Hepatocyte (in vitro differentiated cells): Measurements from ENCODE around the gene MEIOSIN. TPM values are rescaled to one million over a fixed set of nuclear protein-coding genes. Genes with fewer than 3 reads are reported as not detected.
A peak's percentile ranks its signal among the peaks of the same experiment; 100 is the strongest.

Experiments used
- DNase-seq: peaks from one replicate; pipeline ENCODE4 v3.0.0-alpha.2; 2016; ENCODE audit warnings: low spot score
- H2AFZ ChIP-seq: fragments of 200-600 bp; sonication (generic); 2 replicates; pipeline ENCODE4 v1.6.0; 2016; ENCODE audit warnings: antibody characterized with exemption, mild to moderate bottlenecking
- H3K27ac ChIP-seq: fragments of 200-600 bp; sonication (generic); 2 replicates; pipeline ENCODE4 v1.5.1; 2016; ENCODE audit warnings: mild to moderate bottlenecking
- H3K27me3 ChIP-seq: fragments of 200-600 bp; sonication (generic); 2 replicates; pipeline ENCODE4 v1.6.1; 2016
- H3K36me3 ChIP-seq: fragments of 200-600 bp; sonication (generic); replicated peaks from 2 replicates; pipeline ENCODE4 v1.5.1; 2016; ENCODE audit warnings: low read depth; ENCODE audit not compliant: insufficient read depth
- H3K4me1 ChIP-seq: fragments of 200-600 bp; sonication (generic); 2 replicates; pipeline ENCODE4 v1.5.1; 2016; ENCODE audit warnings: mild to moderate bottlenecking, moderate library complexity; ENCODE audit not compliant: insufficient read depth
- H3K4me2 ChIP-seq: fragments of 200-600 bp; sonication (generic); 2 replicates; pipeline ENCODE4 v1.6.0; 2016
- H3K4me3 ChIP-seq: fragments of 200-600 bp; sonication (generic); 2 replicates; pipeline ENCODE4 v1.5.1; 2016; ENCODE audit warnings: mild to moderate bottlenecking
- H3K79me2 ChIP-seq: fragments of 200-600 bp; sonication (generic); 2 replicates; pipeline ENCODE4 v1.6.0; 2017; ENCODE audit warnings: mild to moderate bottlenecking
- H3K9me2 ChIP-seq: fragments of 200-600 bp; sonication (generic); replicated peaks from 2 replicates; pipeline ENCODE4 v1.6.0; 2017; ENCODE audit warnings: mild to moderate bottlenecking; ENCODE audit not compliant: insufficient read depth
- H3K9me3 ChIP-seq: fragments of 200-600 bp; sonication (generic); 2 replicates; pipeline ENCODE4 v1.5.1; 2016; ENCODE audit warnings: low read depth, mild to moderate bottlenecking
- H4K20me1 ChIP-seq: fragments of 200-600 bp; sonication (generic); 2 replicates; pipeline ENCODE4 v1.6.0; 2016; ENCODE audit warnings: mild to moderate bottlenecking; ENCODE audit not compliant: insufficient read depth, poor library complexity, severe bottlenecking
- EZH2 ChIP-seq: fragments of 200-600 bp; sonication (generic); IDR thresholded peaks from 2 replicates; pipeline ENCODE4 v1.6.1; 2016; ENCODE audit warnings: antibody characterized with exemption, mild to moderate bottlenecking, borderline replicate concordance
- EZH2phosphoT487 ChIP-seq: fragments of 200-600 bp; sonication (generic); IDR thresholded peaks from one replicate; pipeline ENCODE4 v1.6.1; 2018; ENCODE audit warnings: antibody characterized with exemption, mild to moderate bottlenecking, low read depth, moderate library complexity; ENCODE audit not compliant: unreplicated experiment, severe bottlenecking
- WGBS: methylation state at CpG from one replicate; pipeline ENCODE4 v1.1.6; 2016; ENCODE audit warnings: low lambda C conversion rate; ENCODE audit errors: missing lambda C conversion rate; 5-methylcytosine and 5-hydroxymethylcytosine counted together
- polyA plus RNA-seq: library from polyadenylated mRNA; unstranded; fragments of >200 nt; fragmentation: Nextera tagmentation; extraction: Ambion mirVana; gene quantifications from 2 replicates; pipeline ENCODE4 v1.2.1, GENCODE V29; 2016
- total RNA-seq: library from RNA; depleted of rRNA; stranded (reverse); fragments of >200 nt; gene quantifications from 2 replicates; pipeline ENCODE4 v1.2.3, GENCODE V29; 2014
- TF ChIP-seq, protein P1 (sequence below): fragments of 200-600 bp; sonication (generic); IDR thresholded peaks from 2 replicates; pipeline ENCODE4 v1.5.1; 2016; ENCODE audit warnings: antibody characterized with exemption, mild to moderate bottlenecking; ENCODE audit not compliant: poor library complexity

Gene MEIOSIN
- total and polyA plus RNA-seq, 2 experiments from 2014 or later = not detected

DNA sequence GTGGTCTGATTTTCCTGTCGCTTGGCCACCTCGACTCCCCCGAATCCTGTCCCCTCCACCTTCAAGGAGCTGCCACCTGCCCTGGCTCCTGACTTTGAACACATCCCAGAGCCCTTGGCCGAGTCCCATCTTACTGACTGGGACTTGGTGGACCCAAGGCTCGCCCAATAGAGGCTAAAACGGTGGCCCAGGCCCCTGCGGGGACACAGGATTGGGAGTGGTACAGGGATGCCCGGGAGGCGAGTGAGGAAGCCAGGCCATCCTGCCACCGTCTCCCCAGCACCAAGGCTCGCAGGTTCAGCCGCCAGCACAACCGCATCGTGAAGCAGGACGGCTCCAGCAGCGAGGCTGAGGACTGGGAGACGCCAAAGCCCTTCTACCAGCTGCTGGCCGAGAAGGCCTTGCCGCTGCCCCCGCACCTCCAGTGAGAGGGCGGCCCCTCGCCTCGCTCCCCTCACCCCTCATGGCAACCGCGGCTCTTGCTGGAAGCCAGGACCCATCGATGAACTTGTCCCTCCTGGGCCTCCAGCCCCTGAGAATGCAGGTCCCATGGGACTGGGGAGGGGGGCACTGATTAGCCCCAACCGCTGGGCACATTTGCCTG is 30.6 kb downstream of the MEIOSIN start:
- H3K9me3 ChIP-seq = no peaks in the 10 kb centered on the region
- WGBS = 75% methylated on average over 27 of the region's 27 CpGs
- peaks cover 34% of the 10 kb centered on the region for H3K79me2 ChIP-seq
- H4K20me1 ChIP-seq = no peaks in the 10 kb centered on the region
- peaks cover 34% of the 10 kb centered on the region for H3K4me1 ChIP-seq
- H2AFZ ChIP-seq = no peak overlapping the region
- no peak overlapping the region for H3K4me3 ChIP-seq
- no peak for DNase-seq
- H3K9me2 ChIP-seq = no peaks in the 10 kb centered on the region
- no peak for TF ChIP-seq EZH2phosphoT487
- TF ChIP-seq, protein P1, sequence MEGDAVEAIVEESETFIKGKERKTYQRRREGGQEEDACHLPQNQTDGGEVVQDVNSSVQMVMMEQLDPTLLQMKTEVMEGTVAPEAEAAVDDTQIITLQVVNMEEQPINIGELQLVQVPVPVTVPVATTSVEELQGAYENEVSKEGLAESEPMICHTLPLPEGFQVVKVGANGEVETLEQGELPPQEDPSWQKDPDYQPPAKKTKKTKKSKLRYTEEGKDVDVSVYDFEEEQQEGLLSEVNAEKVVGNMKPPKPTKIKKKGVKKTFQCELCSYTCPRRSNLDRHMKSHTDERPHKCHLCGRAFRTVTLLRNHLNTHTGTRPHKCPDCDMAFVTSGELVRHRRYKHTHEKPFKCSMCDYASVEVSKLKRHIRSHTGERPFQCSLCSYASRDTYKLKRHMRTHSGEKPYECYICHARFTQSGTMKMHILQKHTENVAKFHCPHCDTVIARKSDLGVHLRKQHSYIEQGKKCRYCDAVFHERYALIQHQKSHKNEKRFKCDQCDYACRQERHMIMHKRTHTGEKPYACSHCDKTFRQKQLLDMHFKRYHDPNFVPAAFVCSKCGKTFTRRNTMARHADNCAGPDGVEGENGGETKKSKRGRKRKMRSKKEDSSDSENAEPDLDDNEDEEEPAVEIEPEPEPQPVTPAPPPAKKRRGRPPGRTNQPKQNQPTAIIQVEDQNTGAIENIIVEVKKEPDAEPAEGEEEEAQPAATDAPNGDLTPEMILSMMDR = no peak
- no peak for TF ChIP-seq EZH2
- H3K4me2 ChIP-seq = peak overlapping the region; percentile 57
- peak overlapping the region; percentile 69 for H3K27ac ChIP-seq
- no peaks in the 10 kb centered on the region for H3K27me3 ChIP-seq
- no peaks in the 10 kb centered on the region for H3K36me3 ChIP-seq

DNA sequence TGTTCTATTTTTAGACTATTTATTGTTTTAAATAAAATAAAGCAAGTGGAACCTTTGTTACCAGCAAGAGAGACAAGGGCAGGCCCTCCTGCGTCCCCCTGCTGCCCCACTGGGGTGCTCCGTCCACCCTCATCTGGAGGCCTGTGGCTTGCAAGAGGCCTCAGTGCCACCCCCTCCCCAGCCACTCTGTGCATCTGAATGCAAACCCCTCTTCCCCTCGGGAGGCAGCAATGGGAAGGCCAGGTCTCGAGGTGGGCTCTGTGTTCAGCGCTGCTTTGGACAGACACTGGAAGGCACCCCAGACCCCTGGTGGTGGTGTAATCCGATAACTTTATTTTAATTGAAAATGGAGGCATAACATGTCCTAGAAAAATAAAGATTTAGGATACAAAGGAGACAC is 31.2 kb downstream of the MEIOSIN start:
- no peaks in the 10 kb centered on the region for H3K27me3 ChIP-seq
- peak overlapping the region; percentile 69 for H3K27ac ChIP-seq
- H3K36me3 ChIP-seq = no peaks in the 10 kb centered on the region
- no peaks in the 10 kb centered on the region for H3K9me3 ChIP-seq
- H2AFZ ChIP-seq = no peak overlapping the region
- H3K4me2 ChIP-seq = peak overlapping the region; percentile 57
- no peak for DNase-seq
- no peaks in the 10 kb centered on the region for H4K20me1 ChIP-seq
- H3K4me1 ChIP-seq = peaks cover 34% of the 10 kb centered on the region
- WGBS = 48% methylated on average over 6 of the region's 6 CpGs
- TF ChIP-seq EZH2 = no peak
- no peak for TF ChIP-seq EZH2phosphoT487
- TF ChIP-seq, protein P1 = no peak
- H3K4me3 ChIP-seq = no peak overlapping the region
- H3K79me2 ChIP-seq = peaks cover 34% of the 10 kb centered on the region
- no peaks in the 10 kb centered on the region for H3K9me2 ChIP-seq

DNA sequence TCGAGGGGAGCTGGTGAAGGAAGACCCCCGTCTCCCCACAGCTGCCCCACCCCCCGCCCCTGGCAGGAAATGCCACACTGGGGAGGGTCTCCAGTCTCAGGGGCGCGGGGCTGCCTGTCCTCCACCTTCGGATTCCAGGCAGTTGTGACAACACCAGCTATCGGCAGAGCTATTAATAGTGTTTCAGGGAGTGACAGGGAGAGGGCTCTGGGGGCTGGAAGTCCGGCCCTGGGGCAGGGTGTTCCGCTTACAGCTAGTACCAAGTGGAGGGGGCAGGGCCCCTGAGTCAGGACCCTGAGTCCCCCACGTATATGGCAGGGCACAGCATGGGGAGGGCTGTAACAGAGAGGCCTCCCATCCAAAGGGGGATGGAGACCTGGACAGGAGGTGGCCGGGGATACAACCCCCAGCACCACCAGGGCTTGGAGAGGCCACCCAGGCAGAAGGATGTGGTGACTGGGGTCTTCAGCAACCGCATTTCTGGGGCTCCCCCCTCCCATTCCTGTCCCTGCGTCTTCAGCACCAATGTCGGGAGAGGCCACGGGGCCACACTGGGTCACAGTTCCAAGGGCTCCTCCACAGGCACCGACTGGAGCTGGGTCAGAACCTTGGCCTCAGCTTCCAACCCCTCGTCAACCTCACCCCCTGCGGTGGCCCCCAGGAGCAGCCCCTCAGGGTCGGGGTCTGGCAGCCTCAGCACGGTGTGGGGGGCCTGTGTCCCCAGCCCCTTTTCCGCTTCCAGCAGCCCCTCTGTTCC is 31.9 kb downstream of the MEIOSIN start:
- Histone ChIP-seq H3K27ac (peak overlapping the region; percentile 69), H3K4me3 (no peak overlapping the region), H3K27me3 (no peaks in the 10 kb centered on the region)

More for the DNA sequence above, 31.9 kb downstream of the MEIOSIN start:
- Histone ChIP-seq H3K79me2 (peaks cover 34% of the 10 kb centered on the region), H2AFZ (no peak overlapping the region), H3K36me3 (no peaks in the 10 kb centered on the region), H3K4me1 (peaks cover 34% of the 10 kb centered on the region), H3K9me2 (no peaks in the 10 kb centered on the region), H4K20me1 (no peaks in the 10 kb centered on the region), H3K9me3 (no peaks in the 10 kb centered on the region), H3K4me2 (peak overlapping the region; percentile 57)
- DNase-seq = no peak
- WGBS = 62% methylated on average over 19 of the region's 21 CpGs
- TF ChIP-seq EZH2 (no peak), EZH2phosphoT487 (no peak)
- TF ChIP-seq, protein P1 = no peak
